ENCODE results near the gene NRF1. TPM values are rescaled to one million over a fixed set of nuclear protein-coding genes. Genes with fewer than 3 reads are reported as not detected.
"Not testable (repeated sequence)": the region's sequence is repeated elsewhere in the genome, so short reads cannot be mapped to it uniquely, and the experiment has no call there.

NRF1 gene
- total RNA-seq, 1 experiment from 2014 or later = 25.9 TPM

- peak; percentile 47 for DNase-seq (ENCODE audit: low read depth, low spot score)
- Histone ChIP-seq H3K79me2 (ENCODE audit: insufficient read depth, low read length) (peaks cover 96% of the 10 kb centered on the region), H3K4me3 (replicated peaks in 1 of 2; ENCODE audit: low read depth in 1 of 2, low read length in 2 of 2) (no peak overlapping the region), H3K27ac (ENCODE audit: low read depth, low read length) (no peak overlapping the region), H3K9ac (ENCODE audit: low read length) (no peak overlapping the region), H3K4me1 (ENCODE audit: control insufficient read depth in 1 of 2, insufficient read depth in 2 of 2, low read length in 2 of 2) (no peaks in the 10 kb centered on the region), H3K4me2 (ENCODE audit: low read length) (no peak overlapping the region), H4K20me1 (ENCODE audit: insufficient read depth) (peaks cover 11% of the 10 kb centered on the region; the same call in 1 of the 2 replicates), H3K27me3 (ENCODE audit: insufficient read depth, low read length) (no peaks in the 10 kb centered on the region), H3K36me3 (ENCODE audit: control insufficient read depth in 1 of 2, insufficient read depth in 2 of 2, low read length in 2 of 2) (no peaks in the 10 kb centered on the region), H2AFZ (ENCODE audit: low read depth, low read length, poor library complexity, severe bottlenecking) (no peak overlapping the region), H3K9me2 (ENCODE audit: insufficient read depth) (no peaks in the 10 kb centered on the region), H3K9me3 (ENCODE audit: control insufficient read depth in 1 of 2, insufficient read depth in 1 of 2, low read depth in 1 of 2, low read length in 2 of 2) (no peaks in the 10 kb centered on the region)
- ChIA-PET RAD21 (ENCODE audit: low non-redundant PET in 1 of 2, low total read pairs in 2 of 2, uncharacterized antibody in 2 of 2, unreplicated experiment in 2 of 2) (no interaction called here), CTCF (interaction anchor here (0.7 to 1.0 kb wide), 4 partner anchors 23 to 417 kb away, joined by 3 to 4 read pairs (median 3); no protein-coding TSS in a partner anchor), POLR2A (interaction anchor here (1.1 kb wide), 1 partner anchor 22 kb away, joined by 3 read pairs; no protein-coding TSS in a partner anchor)
- no TSS peak for BruUV-seq (replicated peaks)
- intact Hi-C loops (cut with micrococcal nuclease) = loop anchor here (1.0 kb wide), 1 partner anchor 417 kb away; no protein-coding TSS in a partner anchor
- peak; percentile 99 for ATAC-seq
- TF ChIP-seq CTCF (IDR thresholded peaks at IDR 0.05 in 2 of 3, conservative IDR thresholded peaks at IDR 0.05 in 1 of 3; ENCODE audit: borderline replicate concordance in 1 of 3, insufficient read depth in 1 of 3, low read depth in 2 of 3, low read length in 2 of 3) (peak; percentile 75 to 89 (median 89); a peak in 5 of 6 replicates), RAD21 (IDR thresholded peaks at IDR 0.05; ENCODE audit: low read depth) (peak; percentile 78), EGR1 (IDR thresholded peaks at IDR 0.05; ENCODE audit: low read depth) (no peak)
Measured at GRCh38 chr7:129635300-129636029, 23.9 kb downstream of the NRF1 start.

- H3K9me2 ChIP-seq (ENCODE audit: insufficient read depth); DNase-seq (ENCODE audit: low read depth, low spot score); POLR2A ChIA-PET; H3K4me2 ChIP-seq (ENCODE audit: low read length); intact Hi-C loops (cut with micrococcal nuclease); H3K4me1 ChIP-seq (ENCODE audit: control insufficient read depth in 1 of 2, insufficient read depth in 2 of 2, low read length in 2 of 2); H3K9ac ChIP-seq (ENCODE audit: low read length); RAD21 ChIA-PET (ENCODE audit: low non-redundant PET in 1 of 2, low total read pairs in 2 of 2, uncharacterized antibody in 2 of 2, unreplicated experiment in 2 of 2); H3K27ac ChIP-seq (ENCODE audit: low read depth, low read length); CTCF ChIA-PET; BruUV-seq (replicated peaks); H3K9me3 ChIP-seq (ENCODE audit: control insufficient read depth in 1 of 2, insufficient read depth in 1 of 2, low read depth in 1 of 2, low read length in 2 of 2); H2AFZ ChIP-seq (ENCODE audit: low read depth, low read length, poor library complexity, severe bottlenecking); H3K4me3 ChIP-seq (replicated peaks in 1 of 2; ENCODE audit: low read depth in 1 of 2, low read length in 2 of 2); ATAC-seq; H3K36me3 ChIP-seq (ENCODE audit: control insufficient read depth in 1 of 2, insufficient read depth in 2 of 2, low read length in 2 of 2); H3K27me3 ChIP-seq (ENCODE audit: insufficient read depth, low read length): not testable (repeated sequence)
- Histone ChIP-seq H4K20me1 (ENCODE audit: insufficient read depth) (peaks cover 11% of the 10 kb centered on the region; the same call in 1 of the 2 replicates), H3K79me2 (ENCODE audit: insufficient read depth, low read length) (peaks cover 96% of the 10 kb centered on the region)
Measured at GRCh38 chr7:129636030-129636550, 24.6 kb downstream of the NRF1 start.
